T-helper 2 cell treated with Interferon-gamma antibody and Interleukin-4, amounts not matched to agents 100 ng/mL and 5 ng/mL, for 36 hours (primary cell): ENCODE measurements around the gene ADAM12. TPM values are rescaled to one million over a fixed set of nuclear protein-coding genes. Genes with fewer than 3 reads are reported as not detected.
"Not testable (repeated sequence)": the region's sequence is repeated elsewhere in the genome, so short reads cannot be mapped to it uniquely, and the experiment has no call there.

Experiments used
- intact Hi-C: fragments of 100-400 bp; cut with micrococcal nuclease; formaldehyde crosslinking; loops from one replicate; pipeline ENCODE4 v1.15.1; 2023
- total RNA-seq: library from RNA; stranded (reverse); gene quantifications from 2 replicates; pipeline ENCODE4 v1.2.3, GENCODE V29; 2022

ADAM12 gene
- total RNA-seq, 1 donor from 2014 or later: 0.14 TPM

DNA sequence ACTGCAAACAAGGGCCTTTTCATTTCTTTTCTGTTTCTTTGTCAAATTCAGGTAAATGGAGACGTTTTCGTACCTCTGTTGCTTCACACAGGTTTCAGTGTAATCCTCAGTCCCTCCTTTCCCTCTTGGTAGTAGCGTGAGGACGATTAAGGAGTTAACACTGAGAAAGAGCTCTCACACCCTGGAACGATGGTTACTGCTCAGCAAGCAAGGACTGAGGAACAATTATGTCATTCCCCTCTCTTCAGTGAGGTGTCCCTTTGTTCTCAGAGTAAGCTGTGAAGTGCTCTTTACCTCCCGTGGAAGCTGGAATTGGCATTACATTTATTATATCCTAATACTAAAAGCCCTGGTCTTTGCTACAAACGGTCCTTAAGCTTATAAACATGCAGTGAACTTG lies 396.0 kb downstream of the ADAM12 start:
- intact Hi-C loops: no loop called here

- intact Hi-C loops: no loop called here
Measured at GRCh38 chr10:125991392-125991791, 396.9 kb downstream of the ADAM12 start.

- intact Hi-C loops: no loop called here
Measured at GRCh38 chr10:125990974-125991373, 397.3 kb downstream of the ADAM12 start.

GRCh38 chr10:125989791-125990190 lies 398.5 kb downstream of the ADAM12 start:
- intact Hi-C loops: loop anchor here (10.0 kb wide), 1 partner anchor 395 kb away; the partner anchor contains the start of gene ADAM12

DNA sequence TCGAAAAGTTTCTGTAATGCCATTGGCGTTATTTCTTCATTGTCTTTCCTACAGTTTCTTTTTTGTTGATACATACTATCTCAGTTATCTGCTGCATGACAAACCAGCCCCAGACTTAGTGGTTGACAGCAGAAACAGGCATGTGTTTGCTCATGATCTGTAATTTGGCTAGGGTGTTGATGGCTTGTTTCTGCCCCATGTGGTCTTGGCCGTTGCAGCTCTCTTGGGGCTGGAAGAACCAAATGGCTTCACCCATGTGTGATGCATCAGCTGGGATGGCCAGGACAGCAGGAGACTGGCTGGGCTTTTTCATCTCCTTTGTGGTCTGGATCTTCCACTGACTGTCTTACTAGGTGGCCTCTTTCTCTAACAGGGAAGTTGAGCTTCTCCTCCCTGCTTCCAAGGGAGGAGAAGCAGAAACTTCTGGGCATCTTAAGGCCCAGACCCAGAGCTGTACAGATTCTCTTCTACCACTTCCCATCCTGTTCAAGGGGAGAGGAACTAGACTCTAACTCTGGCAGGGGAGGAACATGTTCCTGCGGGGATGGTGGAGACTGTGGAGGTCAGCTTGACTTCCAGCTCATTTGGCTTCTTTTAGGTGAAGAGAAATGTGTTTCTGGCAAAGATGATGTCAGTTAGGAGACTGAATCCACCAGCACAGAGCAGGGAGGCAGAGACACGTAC lies 402.6 kb downstream of the ADAM12 start:
- intact Hi-C loops: loop anchor here (10.0 kb wide), 1 partner anchor 399 kb away; the partner anchor contains the start of gene ADAM12

- intact Hi-C loops: loop anchor here (5.0 to 10.0 kb wide), 2 partner anchors 400 to 1867 kb away; partner anchors contain the start of gene ADAM12
Measured at GRCh38 chr10:125984865-125985495, 403.3 kb downstream of the ADAM12 start.

- intact Hi-C loops: loop anchor here (5.0 to 10.0 kb wide), 2 partner anchors 400 to 1868 kb away; partner anchors contain the start of gene ADAM12
Measured at GRCh38 chr10:125984346-125984745, 403.9 kb downstream of the ADAM12 start.

GRCh38 chr10:125983656-125984055 lies 404.6 kb downstream of the ADAM12 start:
- intact Hi-C loops: loop anchor here (2.0 to 10.0 kb wide), 3 partner anchors 401 to 1869 kb away; partner anchors contain the start of gene ADAM12

DNA sequence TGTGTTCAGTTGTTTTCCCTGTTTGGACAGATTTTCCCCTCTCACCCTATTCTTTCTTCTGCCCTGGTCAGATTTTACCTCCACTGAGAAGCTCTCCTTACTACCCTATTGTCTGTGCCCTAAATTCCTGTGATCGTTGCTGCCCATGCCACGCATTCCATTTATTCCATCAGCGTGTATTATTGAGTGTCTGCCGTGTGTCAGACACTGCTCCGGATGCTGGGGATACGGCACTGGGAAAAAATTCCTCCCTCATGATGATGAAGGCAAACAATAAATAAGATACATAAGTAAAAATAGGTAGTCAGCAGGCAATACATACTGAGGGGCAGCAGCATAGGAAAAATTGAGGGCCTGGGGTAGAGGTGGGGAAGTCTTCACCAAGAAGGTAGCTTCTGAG lies 405.1 kb downstream of the ADAM12 start:
- intact Hi-C loops: loop anchor here (2.0 to 10.0 kb wide), 3 partner anchors 402 to 1869 kb away; partner anchors contain the start of gene ADAM12

DNA sequence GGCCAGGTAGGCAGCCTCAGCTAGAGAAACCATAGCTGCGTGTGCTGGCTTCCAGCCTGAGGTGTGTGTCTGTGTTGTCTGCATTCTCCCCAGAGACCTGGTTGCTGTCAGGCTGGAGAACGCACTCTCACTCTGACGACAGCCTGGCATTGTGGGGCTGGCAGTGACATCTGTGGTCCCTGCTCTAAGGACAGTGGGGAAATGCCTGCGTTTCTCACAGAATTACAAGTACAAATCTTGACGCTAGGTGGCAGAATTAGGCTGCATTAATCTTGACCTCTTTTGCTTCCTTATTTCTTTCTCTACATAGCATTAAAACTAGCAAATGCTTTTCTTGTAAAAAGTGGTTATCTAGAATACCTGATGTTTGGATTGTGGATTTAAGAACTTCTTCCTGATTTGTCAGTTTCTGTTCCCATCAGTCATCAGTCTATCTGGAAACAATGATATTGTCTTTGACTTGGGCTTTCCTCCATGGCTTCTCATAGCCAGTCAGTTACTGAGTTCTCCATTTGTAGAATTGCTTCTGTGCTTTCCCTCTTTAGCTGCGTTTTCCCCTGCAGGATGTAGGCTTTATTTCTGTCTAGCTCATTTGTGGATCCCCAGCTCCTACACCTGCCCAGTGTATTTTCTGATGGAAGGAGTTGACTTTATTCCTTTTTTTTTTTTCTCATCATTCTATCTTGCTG lies 405.9 kb downstream of the ADAM12 start:
- intact Hi-C loops: loop anchor here (2.0 to 10.0 kb wide), 3 partner anchors 402 to 1870 kb away; partner anchors contain the start of gene ADAM12

DNA sequence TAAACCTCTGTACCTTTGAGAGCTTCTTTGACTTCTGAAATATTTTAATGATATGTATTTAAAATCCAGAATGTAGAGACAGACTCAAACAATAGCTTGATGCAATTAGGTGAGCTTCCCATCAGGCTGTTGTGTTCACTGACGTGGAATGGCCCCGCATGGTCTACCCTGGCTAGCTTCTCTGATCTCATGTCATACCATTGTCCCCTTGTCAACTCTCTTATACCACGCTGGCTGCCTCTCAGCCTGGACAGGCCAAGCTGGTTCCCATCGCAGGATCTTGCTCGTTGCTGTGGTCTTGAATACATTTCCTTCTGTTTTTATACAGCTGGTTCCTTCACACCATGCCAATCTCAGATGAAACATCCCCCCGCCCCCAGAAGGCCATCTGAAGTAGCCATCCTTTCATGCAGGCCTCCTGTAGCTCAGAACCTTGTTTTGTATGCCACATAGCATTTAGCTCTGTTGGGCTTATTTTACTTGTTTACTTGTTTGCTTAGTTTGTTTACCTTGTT lies 407.7 kb downstream of the ADAM12 start:
- intact Hi-C loops: loop anchor here (5.0 to 10.0 kb wide), 2 partner anchors 404 to 1872 kb away; partner anchors contain the start of gene ADAM12

- intact Hi-C loops: loop anchor here (5.0 to 10.0 kb wide), 2 partner anchors 405 to 1872 kb away; partner anchors contain the start of gene ADAM12
Measured at GRCh38 chr10:125979976-125980375, 408.3 kb downstream of the ADAM12 start.

DNA sequence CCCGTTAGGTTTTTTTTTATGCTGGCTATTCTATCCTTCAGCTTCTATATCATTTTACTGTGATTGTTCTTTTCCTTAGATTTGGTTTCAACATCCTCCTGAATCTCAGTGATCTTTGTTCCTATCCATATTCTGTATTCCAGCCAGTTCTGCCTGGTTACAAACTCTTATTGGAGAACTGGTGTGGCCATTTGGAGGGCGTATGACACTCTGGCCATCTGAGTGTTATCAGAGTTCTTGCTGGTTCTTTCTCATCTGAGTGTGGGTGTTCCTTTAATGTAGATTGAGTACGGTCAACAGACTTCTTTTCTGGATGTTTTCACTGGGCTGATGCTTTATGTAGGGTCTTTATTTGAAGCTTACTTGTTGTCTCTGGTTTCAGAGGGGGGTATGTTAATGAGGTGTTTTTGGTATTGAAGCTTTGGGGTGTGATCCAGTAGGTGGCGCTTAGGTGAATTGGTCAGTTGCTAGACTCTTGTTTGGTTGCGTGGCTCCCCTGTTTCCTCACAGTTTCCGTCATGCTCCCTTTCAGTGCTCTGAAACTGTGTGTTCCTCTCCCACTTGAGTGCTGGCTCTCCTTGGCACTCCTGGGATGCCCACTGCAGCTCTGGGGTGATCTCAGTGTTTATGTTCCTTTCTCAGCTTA lies 411.2 kb downstream of the ADAM12 start:
- intact Hi-C loops: no loop called here

- intact Hi-C loops: not testable (repeated sequence)
Measured at GRCh38 chr10:125970077-125970630, 418.1 kb downstream of the ADAM12 start.

DNA sequence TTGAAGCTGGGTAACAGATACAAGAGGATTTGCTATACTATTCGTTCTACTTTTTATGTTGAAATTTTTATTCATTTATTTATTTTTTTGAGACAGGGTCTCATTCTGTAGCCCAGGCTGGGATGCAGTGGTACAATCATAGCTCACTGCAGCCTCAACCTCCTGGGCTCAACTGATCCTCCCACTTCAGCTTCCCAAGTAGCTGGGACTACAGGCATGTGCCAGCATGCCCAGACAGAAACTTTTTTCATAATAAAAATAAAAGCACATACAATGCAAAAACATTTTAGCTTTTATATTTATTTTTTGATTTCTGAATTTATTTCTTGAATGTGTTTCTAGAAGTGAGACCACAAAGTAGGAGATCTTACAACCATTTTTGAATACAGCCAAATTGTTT lies 420.7 kb downstream of the ADAM12 start:
- intact Hi-C loops: no loop called here

DNA sequence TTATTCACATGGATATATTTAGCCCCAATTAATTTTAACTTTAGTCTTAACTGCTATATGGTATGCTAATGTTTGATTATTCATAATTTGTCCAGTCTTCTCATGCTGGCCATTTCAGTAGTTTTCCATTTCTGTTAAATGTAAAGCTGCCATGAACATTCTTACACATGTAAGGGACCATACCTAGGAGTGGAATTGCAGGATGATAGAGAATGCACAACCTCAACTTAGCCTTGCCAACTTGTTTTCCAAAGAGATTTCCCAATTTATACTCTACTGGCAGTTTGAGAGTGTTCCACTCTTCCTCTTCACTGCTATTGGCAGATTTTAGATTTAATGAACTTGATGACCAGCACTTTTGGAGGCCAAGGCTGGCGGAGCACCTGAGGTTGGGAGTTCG lies 423.7 kb downstream of the ADAM12 start:
- intact Hi-C loops: no loop called here
